Measurements from ENCODE around the gene CBX7.

- no peak for TF ChIP-seq GATA3 (IDR thresholded peaks at IDR 0.05; ENCODE audit: low read depth, low read length)
- TF ChIP-seq GATA2 (IDR thresholded peaks at IDR 0.05; ENCODE audit: low read depth, low read length), result no peak
Observed at GRCh38 chr22:39176143-39176713, 23.7 kb upstream of the CBX7 start.

Data from SH-SY5Y (cell line).